Effector memory CD4-positive, alpha-beta T cell (primary cell): ENCODE results near the gene RNASEH2A.
"Not testable (repeated sequence)": the region's sequence is repeated elsewhere in the genome, so short reads cannot be mapped to it uniquely, and the experiment has no call there.

ENCODE experiments used
- DNase-seq, 3 donors: peaks; one replicate each; pipeline ENCODE4 v3.0.0-alpha.2; 2020
- H3K27ac ChIP-seq: 2 replicates; pipeline ENCODE4 v1.7.0; 2013; ENCODE audit warnings: mild to moderate bottlenecking, low read length, moderate library complexity; ENCODE audit not compliant: insufficient read depth, poor library complexity, severe bottlenecking
- H3K27me3 ChIP-seq: replicated peaks from 2 replicates; pipeline ENCODE4 v1.7.0; 2013; ENCODE audit warnings: mild to moderate bottlenecking, low read length; ENCODE audit not compliant: insufficient read depth, control insufficient read depth, poor library complexity, severe bottlenecking
- H3K36me3 ChIP-seq: 2 replicates; pipeline ENCODE4 v1.7.0; 2013; ENCODE audit warnings: mild to moderate bottlenecking, low read length, moderate library complexity; ENCODE audit not compliant: control insufficient read depth, insufficient read depth
- H3K4me1 ChIP-seq: 2 replicates; pipeline ENCODE4 v1.7.0; 2013; ENCODE audit warnings: low read length, mild to moderate bottlenecking; ENCODE audit not compliant: control insufficient read depth, insufficient read depth, poor library complexity, severe bottlenecking
- H3K4me3 ChIP-seq: 2 replicates; pipeline ENCODE4 v1.7.0; 2013; ENCODE audit warnings: low read length, low read depth, mild to moderate bottlenecking; ENCODE audit not compliant: insufficient read depth, poor library complexity, severe bottlenecking
- H3K9me3 ChIP-seq: 2 replicates; pipeline ENCODE4 v1.7.0; 2013; ENCODE audit warnings: mild to moderate bottlenecking, low read length, moderate library complexity; ENCODE audit not compliant: control insufficient read depth

Gene RNASEH2A

DNA sequence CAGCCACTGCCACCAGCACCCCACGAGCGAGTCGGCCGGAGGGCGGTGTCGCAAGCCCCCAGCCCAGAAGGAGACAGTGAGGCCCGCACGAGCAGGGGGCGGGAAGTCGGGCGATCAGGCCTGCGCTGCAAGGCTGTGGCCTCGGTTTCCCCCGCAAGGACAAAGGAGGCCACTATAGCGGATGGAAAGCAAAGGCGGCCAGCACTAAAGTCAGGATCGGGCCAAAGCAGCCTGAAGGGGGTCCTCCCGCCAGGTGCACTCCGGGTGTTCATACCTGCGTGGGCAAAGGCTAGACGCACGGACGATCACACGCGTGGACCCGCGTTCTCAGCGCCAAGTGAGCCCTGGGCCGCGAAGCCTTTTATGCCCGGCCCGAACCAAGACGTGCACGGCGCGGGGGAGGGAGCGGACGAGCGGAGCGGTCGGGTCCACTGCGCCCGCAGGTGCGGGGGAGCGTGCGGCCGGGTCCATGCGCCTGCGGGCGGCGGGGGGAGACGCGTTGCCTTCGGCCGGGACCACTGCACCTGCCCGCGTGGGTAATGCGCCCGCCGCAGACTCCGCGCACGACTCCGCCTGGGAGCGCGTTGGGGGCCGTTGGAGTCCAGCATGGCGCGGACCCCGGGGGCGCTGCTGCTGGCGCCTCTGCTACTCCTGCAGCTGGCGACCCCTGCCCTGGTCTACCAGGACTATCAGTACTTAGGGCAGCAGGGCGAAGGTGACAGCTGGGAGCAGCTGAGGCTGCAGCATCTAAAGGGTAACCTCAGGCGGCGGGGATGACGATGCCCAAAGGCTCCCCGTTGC, 4.7 kb upstream of the RNASEH2A start, which contains the start of the genes PRDX2 and THSD8:
PRDX2 (minus strand) TSS at position 335 of the 801 bp plus-strand sequence. CDS start 539 bp downstream, outside the sequence.
THSD8 (plus strand) TSS at position 604 of the 801 bp plus-strand sequence; CDS start at position 607, 3 bp downstream.
- DNase-seq: peak; percentile 46 to 59 (median 50)
- Histone ChIP-seq H3K4me3 (peak within 1 kb of the TSS; percentile 80), H3K27ac (peak within 1 kb of the TSS; percentile 60), H3K36me3 (peaks cover 6% of the 10 kb centered on the region), H3K27me3 (no peaks in the 10 kb centered on the region), H3K9me3 (no peaks in the 10 kb centered on the region), H3K4me1 (peaks cover 34% of the 10 kb centered on the region)

DNA sequence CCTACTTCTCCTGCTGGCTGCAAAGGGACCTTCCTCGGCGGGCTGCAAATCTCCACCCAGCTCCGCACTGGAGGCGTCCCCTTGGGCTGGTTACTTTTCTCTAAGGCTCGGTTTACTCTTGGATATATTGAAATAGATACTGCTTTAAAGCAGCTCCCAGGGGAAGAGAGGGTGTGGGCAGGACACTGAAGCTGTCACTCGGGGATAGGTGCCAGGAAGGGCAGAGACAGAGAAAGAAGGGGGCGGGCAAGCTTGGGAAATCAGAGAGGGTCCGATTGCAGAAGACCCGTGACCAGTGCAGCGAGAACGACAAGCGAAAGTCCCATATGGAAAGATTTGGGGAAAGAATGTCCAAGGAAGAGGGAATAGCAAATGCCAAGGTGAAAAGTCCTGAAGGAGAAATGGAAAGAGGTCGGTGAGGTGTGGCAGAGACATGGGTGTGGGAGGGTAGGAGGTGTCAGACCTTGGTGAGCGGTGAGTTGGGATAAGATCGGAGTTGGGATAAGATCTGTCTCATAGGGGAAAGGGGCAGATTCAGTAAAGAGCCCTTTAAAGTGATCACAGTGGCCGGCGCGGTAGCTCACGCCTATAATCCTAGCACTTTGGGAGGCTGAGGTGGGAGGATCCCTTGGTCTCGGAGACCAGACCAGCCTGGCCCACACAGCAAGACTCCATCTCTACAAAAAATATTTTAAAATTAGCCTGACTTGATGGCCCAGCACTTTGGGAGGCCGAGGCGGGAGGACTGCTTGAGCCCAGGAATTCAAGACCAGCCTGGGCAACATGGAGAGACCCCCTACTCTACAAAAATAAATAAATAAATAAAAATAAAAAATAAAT, 3.9 kb upstream of the RNASEH2A start:
- Histone ChIP-seq H3K36me3 (peaks cover 6% of the 10 kb centered on the region), H3K4me3 (peak overlapping the region; percentile 80), H3K27me3 (no peaks in the 10 kb centered on the region), H3K27ac (no peak overlapping the region), H3K4me1 (peaks cover 41% of the 10 kb centered on the region), H3K9me3 (no peaks in the 10 kb centered on the region)
- DNase-seq: no peak

DNA sequence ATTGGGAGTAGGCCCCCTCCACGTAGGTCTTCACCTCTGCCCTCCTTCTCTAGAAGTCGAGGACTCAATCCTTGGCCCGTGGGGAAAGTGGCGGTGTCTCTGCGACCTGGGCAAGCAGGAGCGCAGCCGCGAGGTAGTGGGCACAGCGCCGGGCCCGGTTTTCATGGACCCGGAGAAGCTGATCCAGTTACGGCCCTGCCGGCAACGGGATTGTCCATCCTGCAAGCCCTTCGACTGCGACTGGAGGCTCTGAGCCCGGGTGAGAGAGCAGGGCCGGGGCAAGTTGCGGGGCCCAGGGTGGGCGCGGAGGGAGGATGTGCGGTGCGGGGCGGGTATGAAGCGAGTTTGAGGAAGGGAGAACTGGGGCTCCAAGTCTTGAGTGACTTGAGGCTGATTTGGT, 2.3 kb upstream of the RNASEH2A start:
- H3K4me1 ChIP-seq: peaks cover 41% of the 10 kb centered on the region
- no peak overlapping the region for H3K4me3 ChIP-seq
- H3K9me3 ChIP-seq: no peaks in the 10 kb centered on the region
- no peak overlapping the region for H3K27ac ChIP-seq
- no peak for DNase-seq
- no peaks in the 10 kb centered on the region for H3K27me3 ChIP-seq
- H3K36me3 ChIP-seq: peaks cover 6% of the 10 kb centered on the region

DNA sequence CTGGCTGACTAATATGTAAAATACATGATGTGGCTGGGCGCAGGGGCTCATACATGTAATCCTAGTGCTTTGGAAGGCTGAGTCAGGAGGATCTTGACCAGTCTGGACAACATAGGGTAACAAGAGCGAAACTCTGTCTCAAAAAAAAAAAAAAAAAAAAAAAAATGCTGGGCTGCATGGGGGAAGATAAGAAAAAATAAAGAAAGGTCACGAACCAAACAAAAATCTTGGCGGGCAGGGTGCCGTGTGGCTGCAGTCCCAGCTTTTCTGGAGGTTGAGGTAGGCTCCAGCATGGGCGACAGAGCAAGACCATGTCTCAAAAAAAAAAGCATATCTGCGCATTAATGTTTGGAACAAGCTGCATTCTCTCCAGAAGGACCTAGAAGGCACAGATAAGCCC, 8.7 kb downstream of the RNASEH2A start:
- peaks cover 6% of the 10 kb centered on the region for H3K36me3 ChIP-seq
- no peaks in the 10 kb centered on the region for H3K27me3 ChIP-seq
- H3K4me1 ChIP-seq: no peaks in the 10 kb centered on the region
- H3K27ac ChIP-seq: no peak overlapping the region
- H3K9me3 ChIP-seq: no peaks in the 10 kb centered on the region
- H3K4me3 ChIP-seq: no peak overlapping the region
- no peak for DNase-seq

DNA sequence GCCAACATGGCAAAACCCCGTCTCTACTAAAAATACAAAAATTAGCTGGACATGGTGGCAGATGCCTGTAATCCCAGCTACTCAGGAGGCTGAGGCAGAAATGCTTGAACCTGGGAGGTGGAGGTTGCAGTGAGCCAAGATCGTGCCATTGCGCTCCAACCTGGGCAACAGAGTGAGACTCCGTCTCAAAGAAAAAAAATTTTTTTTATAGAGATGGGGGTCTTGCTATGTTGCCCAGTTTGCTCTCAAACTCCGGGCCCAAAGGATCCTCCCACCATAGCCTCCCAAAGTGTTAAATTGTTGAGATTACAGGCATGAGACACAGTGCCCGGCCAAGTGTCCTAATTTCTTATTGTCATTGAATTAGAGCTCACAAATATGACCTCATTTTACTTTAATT, 10.8 kb downstream of the RNASEH2A start:
- not testable (repeated sequence) for H3K9me3 ChIP-seq, H3K4me3 ChIP-seq

DNA sequence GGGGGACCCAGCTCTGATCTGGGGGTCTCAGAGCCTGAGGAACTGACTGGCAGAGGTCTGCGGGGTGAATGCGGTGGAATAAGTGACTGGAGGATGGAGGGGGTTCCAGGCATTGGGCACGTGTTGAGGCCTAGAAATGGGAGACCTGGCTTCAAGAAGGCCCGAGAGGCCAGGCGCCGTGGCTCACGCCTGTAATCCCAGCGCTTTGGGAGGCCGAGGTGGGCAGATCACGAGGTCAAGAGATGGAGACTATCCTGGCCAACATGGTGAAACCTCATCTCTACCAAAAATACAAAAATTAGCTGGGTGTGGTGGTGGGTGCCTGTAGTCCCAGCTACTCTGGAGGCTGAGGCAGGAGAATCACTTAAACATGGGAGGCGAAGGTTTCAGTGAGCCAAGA, 11.4 kb downstream of the RNASEH2A start:
- not testable (repeated sequence) for H3K27ac ChIP-seq, H3K27me3 ChIP-seq, H3K4me1 ChIP-seq, H3K4me3 ChIP-seq, DNase-seq, H3K9me3 ChIP-seq, H3K36me3 ChIP-seq

More for the DNA sequence above, 10.8 kb downstream of the RNASEH2A start:
- not testable (repeated sequence) for DNase-seq, H3K4me1 ChIP-seq, H3K36me3 ChIP-seq, H3K27me3 ChIP-seq, H3K27ac ChIP-seq

DNA sequence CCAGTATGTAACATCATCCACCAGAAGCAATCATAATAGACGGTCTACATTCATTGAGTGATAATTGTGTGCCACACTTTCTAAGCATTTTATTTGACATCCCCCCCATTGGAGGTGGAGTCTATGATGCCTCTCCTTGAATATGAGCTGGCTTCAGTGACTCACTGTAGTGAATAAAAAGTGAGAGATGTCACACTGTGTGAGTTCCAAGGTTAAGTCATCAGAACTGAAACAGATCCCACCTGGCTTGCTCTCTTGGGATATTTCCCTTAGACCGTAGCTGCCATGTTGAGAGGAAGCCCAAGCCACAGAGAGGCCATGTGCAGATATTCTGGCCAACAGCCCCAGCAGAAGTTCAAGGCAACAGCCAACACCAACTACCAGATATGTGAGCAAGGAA, 15.4 kb downstream of the RNASEH2A start:
- Histone ChIP-seq H3K9me3 (no peaks in the 10 kb centered on the region), H3K4me3 (no peak overlapping the region), H3K27ac (no peak overlapping the region), H3K27me3 (peaks cover 12% of the 10 kb centered on the region), H3K36me3 (no peaks in the 10 kb centered on the region), H3K4me1 (no peaks in the 10 kb centered on the region)
- DNase-seq: no peak

DNA sequence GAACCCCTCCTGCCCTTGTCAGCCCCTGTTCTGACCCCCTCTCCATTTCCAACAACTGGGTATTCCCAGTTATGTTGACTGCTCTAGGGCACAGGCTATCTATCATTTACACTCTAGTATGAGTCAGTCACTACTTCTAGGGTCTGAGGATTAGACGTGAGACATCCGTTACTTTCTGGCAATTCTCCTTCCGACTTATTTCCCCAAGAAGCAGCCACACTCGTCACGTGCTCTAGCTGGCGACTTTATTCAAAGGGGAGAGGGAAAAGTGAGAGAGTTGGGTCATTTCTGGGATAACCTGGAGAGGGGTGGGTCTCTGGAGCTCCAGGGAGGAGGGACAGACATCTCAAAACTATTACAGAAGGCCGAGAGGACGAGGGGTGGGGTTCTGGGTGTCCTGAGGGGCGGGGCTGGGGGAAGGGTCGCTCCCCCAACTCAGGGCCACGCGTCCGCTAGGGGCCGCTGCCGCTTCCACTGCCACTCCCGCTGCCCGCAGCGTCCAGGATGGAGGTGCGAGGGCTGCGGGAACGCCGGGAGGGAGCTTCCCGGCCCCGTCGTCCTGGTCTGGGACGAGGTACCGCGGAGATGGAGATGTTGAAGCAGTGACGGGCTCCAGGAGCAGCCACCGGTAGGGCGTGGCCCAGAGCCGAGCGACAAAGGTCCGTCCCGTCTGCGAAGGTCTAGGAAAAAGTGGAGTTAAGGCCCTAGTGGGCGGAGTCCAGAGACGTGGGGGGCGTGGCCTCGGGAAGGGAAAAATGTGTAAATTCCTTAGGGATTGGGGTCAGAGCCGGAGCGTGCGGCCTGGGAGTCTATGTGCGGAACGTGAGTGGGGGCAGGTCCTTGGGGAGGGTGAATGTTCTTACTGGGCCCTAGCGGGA, 19.1 kb downstream of the RNASEH2A start:
- Histone ChIP-seq H3K27me3 (peaks cover 36% of the 10 kb centered on the region), H3K27ac (no peak overlapping the region)

DNA sequence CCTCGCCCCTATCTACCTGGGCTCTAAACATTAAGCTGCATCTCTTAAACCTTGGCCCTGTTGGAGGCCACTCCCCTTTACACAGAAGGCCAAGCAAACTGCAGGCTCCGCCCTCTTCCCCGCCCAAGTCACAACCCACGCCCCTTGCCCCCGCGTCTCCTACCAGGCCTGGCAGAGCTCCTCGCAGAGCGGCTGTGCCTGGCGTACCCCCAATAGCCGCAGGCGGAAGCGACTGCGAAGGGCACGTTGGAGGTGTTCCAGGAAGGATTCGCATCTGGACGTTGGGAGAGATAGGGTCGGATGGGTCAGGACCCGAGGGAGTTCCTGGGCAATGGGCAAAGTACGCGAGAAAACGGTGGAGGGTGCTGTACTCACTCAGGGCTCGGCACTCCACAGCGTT, 22.1 kb downstream of the RNASEH2A start:
- peaks cover 61% of the 10 kb centered on the region for H3K27me3 ChIP-seq
- no peaks in the 10 kb centered on the region for H3K9me3 ChIP-seq
- no peaks in the 10 kb centered on the region for H3K36me3 ChIP-seq
- no peak for DNase-seq
- no peak overlapping the region for H3K27ac ChIP-seq
- H3K4me3 ChIP-seq: no peak overlapping the region
- peaks cover 12% of the 10 kb centered on the region for H3K4me1 ChIP-seq

More for the DNA sequence above, 19.1 kb downstream of the RNASEH2A start:
- no peak overlapping the region for H3K4me3 ChIP-seq
- H3K9me3 ChIP-seq: no peaks in the 10 kb centered on the region
- no peaks in the 10 kb centered on the region for H3K4me1 ChIP-seq
- no peaks in the 10 kb centered on the region for H3K36me3 ChIP-seq
- DNase-seq: no peak
